ENCODE data around the gene TAS1R3. TPM values are rescaled to one million over a fixed set of nuclear protein-coding genes. Genes with fewer than 3 reads are reported as not detected.

Gene TAS1R3
- polyA plus RNA-seq, 1 donor from 2014 or later = 1.0 TPM

DNA sequence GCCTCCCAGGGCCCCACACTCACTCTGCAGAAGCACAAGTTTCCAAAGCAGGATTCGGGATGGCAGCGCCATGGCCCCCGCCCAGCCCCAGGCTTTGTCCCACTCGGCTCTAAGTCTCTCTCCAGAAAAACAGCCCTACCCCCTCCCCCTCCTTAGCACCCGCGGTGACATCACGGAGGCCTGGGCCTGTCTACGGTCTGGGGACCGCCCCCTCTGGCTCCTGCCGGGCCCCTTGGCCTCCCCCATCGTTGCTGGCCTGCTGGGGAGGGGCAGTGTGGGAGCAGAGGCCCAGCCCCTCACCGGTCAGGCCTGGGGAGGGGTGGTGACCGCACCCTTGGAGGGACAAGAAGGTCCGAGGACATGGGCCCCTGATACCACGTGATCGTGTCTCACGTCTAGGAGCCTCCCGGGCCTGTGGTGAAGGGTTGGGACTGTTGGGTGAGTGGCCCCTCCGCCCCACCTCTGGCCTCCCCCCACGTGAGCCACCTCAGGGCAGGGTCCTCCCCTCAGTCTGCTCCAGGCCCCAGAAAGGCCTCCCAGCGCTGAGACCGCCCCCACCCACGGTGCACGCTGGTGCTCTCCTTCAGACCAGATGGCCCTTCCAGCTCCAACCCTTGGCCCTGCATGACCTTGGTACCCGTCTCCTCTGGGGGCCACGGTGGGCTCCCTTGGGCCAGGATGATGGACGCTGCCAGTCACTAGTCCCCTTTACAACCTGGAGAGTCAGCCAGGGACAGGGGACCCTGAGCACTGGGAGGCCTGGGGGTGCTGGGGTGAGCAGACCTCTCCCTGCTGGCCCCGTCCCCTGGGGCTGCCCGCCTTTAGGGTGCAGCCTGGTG lies 27.6 kb downstream of the TAS1R3 start, which contains the start of gene MXRA8:
Gene MXRA8 (minus strand): TSS at position 123 of the 839 bp plus-strand sequence. CDS start 51 bp downstream, at position 72.
- Histone ChIP-seq H3F3A (ENCODE audit: insufficient read depth, low read length, poor library complexity, severe bottlenecking) (no peaks in the 10 kb centered on the region), H3K9ac (ENCODE audit: low read length) (no peak within 1 kb of the TSS), H3K79me2 (replicated peaks; ENCODE audit: insufficient read depth, low read length) (no peaks in the 10 kb centered on the region), H3K4me2 (ENCODE audit: low read length) (no peak within 1 kb of the TSS), H3K27me3 (ENCODE audit: insufficient read depth, low read depth, low read length) (peaks cover 17% of the 10 kb centered on the region), H3K9me3 (ENCODE audit: low read length) (no peaks in the 10 kb centered on the region), H2AFZ (ENCODE audit: low read depth, low read length) (no peak within 1 kb of the TSS), H3K36me3 (ENCODE audit: insufficient read depth, low read length) (no peaks in the 10 kb centered on the region), H4K20me1 (ENCODE audit: insufficient read depth) (no peaks in the 10 kb centered on the region), H3K9me2 (ENCODE audit: insufficient read depth, low read length) (no peaks in the 10 kb centered on the region), H3K4me3 (ENCODE audit: low read length) (no peak within 1 kb of the TSS), H3K27ac (ENCODE audit: low read length) (no peak within 1 kb of the TSS)
- TF ChIP-seq, protein P1, sequence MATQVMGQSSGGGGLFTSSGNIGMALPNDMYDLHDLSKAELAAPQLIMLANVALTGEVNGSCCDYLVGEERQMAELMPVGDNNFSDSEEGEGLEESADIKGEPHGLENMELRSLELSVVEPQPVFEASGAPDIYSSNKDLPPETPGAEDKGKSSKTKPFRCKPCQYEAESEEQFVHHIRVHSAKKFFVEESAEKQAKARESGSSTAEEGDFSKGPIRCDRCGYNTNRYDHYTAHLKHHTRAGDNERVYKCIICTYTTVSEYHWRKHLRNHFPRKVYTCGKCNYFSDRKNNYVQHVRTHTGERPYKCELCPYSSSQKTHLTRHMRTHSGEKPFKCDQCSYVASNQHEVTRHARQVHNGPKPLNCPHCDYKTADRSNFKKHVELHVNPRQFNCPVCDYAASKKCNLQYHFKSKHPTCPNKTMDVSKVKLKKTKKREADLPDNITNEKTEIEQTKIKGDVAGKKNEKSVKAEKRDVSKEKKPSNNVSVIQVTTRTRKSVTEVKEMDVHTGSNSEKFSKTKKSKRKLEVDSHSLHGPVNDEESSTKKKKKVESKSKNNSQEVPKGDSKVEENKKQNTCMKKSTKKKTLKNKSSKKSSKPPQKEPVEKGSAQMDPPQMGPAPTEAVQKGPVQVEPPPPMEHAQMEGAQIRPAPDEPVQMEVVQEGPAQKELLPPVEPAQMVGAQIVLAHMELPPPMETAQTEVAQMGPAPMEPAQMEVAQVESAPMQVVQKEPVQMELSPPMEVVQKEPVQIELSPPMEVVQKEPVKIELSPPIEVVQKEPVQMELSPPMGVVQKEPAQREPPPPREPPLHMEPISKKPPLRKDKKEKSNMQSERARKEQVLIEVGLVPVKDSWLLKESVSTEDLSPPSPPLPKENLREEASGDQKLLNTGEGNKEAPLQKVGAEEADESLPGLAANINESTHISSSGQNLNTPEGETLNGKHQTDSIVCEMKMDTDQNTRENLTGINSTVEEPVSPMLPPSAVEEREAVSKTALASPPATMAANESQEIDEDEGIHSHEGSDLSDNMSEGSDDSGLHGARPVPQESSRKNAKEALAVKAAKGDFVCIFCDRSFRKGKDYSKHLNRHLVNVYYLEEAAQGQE (IDR thresholded peaks at IDR 0.05; ENCODE audit: borderline replicate concordance) = no peak
- TF ChIP-seq SMC3 (conservative IDR thresholded peaks at IDR 0.05; ENCODE audit: poor library complexity) (no peak), EZH2 (IDR thresholded peaks at IDR 0.05; ENCODE audit: borderline replicate concordance, insufficient read depth, low read length, poor library complexity, severe bottlenecking) (no peak), TAF1 (IDR thresholded peaks at IDR 0.05; ENCODE audit: low read depth) (no peak), RAD21 (conservative IDR thresholded peaks at IDR 0.05) (no peak), POLR2AphosphoS5 (IDR thresholded peaks at IDR 0.05) (no peak), EP300 (conservative IDR thresholded peaks at IDR 0.05; ENCODE audit: poor library complexity, severe bottlenecking) (no peak), MXI1 (conservative IDR thresholded peaks at IDR 0.05; ENCODE audit: poor library complexity, severe bottlenecking) (no peak)
- TF ChIP-seq, protein P2, sequence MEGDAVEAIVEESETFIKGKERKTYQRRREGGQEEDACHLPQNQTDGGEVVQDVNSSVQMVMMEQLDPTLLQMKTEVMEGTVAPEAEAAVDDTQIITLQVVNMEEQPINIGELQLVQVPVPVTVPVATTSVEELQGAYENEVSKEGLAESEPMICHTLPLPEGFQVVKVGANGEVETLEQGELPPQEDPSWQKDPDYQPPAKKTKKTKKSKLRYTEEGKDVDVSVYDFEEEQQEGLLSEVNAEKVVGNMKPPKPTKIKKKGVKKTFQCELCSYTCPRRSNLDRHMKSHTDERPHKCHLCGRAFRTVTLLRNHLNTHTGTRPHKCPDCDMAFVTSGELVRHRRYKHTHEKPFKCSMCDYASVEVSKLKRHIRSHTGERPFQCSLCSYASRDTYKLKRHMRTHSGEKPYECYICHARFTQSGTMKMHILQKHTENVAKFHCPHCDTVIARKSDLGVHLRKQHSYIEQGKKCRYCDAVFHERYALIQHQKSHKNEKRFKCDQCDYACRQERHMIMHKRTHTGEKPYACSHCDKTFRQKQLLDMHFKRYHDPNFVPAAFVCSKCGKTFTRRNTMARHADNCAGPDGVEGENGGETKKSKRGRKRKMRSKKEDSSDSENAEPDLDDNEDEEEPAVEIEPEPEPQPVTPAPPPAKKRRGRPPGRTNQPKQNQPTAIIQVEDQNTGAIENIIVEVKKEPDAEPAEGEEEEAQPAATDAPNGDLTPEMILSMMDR (IDR thresholded peaks at IDR 0.05; ENCODE audit: poor library complexity, severe bottlenecking) = no peak

DNA sequence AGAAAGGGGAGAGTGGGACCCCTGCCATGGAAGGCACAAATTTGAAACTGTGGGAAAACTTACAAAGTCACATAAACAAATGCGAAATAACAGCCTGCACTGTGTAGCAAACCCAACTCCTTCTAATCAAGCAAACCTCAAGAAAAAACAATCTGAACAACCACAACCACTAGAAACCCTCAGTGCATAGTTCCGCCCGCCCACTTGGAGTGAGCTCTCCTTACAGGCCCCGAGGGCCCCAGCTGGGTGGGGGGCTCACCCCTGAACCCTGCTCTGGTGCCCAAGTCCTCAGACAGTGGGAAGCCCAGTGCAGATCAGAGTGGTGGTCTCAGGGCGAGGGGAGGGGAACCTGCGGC lies 28.2 kb downstream of the TAS1R3 start:
- H3K4me2 ChIP-seq (ENCODE audit: low read length) = no peak overlapping the region
- H2AFZ ChIP-seq (ENCODE audit: low read depth, low read length) = no peak overlapping the region
- peaks cover 10% of the 10 kb centered on the region for H3K27me3 ChIP-seq (ENCODE audit: insufficient read depth, low read depth, low read length)
- no peaks in the 10 kb centered on the region for H3F3A ChIP-seq (ENCODE audit: insufficient read depth, low read length, poor library complexity, severe bottlenecking)
- no peak overlapping the region for H3K27ac ChIP-seq (ENCODE audit: low read length)
- H3K9me2 ChIP-seq (ENCODE audit: insufficient read depth, low read length) = no peaks in the 10 kb centered on the region
- H3K79me2 ChIP-seq (replicated peaks; ENCODE audit: insufficient read depth, low read length) = no peaks in the 10 kb centered on the region
- no peak overlapping the region for H3K9ac ChIP-seq (ENCODE audit: low read length)
- no peak overlapping the region for H3K4me3 ChIP-seq (ENCODE audit: low read length)
- H3K36me3 ChIP-seq (ENCODE audit: insufficient read depth, low read length) = no peaks in the 10 kb centered on the region
- no peaks in the 10 kb centered on the region for H3K9me3 ChIP-seq (ENCODE audit: low read length)
- H4K20me1 ChIP-seq (ENCODE audit: insufficient read depth) = no peaks in the 10 kb centered on the region
- TF ChIP-seq SMC3 (conservative IDR thresholded peaks at IDR 0.05; ENCODE audit: poor library complexity) = no peak
- TF ChIP-seq TAF1 (IDR thresholded peaks at IDR 0.05; ENCODE audit: low read depth) = no peak
- no peak for TF ChIP-seq EZH2 (IDR thresholded peaks at IDR 0.05; ENCODE audit: borderline replicate concordance, insufficient read depth, low read length, poor library complexity, severe bottlenecking)
- TF ChIP-seq POLR2AphosphoS5 (IDR thresholded peaks at IDR 0.05) = no peak

All from neural cell (in vitro differentiated cells).